ENCODE results near the gene KIF26B.

DNA sequence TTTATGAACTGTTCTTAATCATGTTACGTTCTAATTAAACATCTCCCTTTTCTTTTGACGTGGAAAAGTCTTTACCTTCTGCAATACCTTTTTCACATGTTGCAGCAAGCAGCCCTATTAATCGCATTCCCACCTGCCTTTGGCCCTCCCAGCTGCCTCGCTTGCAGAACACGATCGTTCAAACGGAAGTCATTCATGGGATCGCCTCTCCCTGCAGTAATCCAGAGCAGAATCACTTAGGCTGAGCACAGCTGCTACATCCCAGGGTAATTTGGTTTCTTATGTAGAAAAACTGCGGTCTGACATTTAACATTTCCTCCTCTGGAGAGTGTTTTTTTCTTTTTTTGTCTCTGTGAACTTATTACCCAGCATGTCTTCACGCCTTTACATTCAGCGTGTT, 206.3 kb downstream of the KIF26B start:
- TF ChIP-seq, protein P1, sequence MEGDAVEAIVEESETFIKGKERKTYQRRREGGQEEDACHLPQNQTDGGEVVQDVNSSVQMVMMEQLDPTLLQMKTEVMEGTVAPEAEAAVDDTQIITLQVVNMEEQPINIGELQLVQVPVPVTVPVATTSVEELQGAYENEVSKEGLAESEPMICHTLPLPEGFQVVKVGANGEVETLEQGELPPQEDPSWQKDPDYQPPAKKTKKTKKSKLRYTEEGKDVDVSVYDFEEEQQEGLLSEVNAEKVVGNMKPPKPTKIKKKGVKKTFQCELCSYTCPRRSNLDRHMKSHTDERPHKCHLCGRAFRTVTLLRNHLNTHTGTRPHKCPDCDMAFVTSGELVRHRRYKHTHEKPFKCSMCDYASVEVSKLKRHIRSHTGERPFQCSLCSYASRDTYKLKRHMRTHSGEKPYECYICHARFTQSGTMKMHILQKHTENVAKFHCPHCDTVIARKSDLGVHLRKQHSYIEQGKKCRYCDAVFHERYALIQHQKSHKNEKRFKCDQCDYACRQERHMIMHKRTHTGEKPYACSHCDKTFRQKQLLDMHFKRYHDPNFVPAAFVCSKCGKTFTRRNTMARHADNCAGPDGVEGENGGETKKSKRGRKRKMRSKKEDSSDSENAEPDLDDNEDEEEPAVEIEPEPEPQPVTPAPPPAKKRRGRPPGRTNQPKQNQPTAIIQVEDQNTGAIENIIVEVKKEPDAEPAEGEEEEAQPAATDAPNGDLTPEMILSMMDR (IDR thresholded peaks at IDR 0.05): no peak
- TF ChIP-seq POLR2A (IDR thresholded peaks at IDR 0.05): no peak

All from body of pancreas (tissue), 4 donors.